ENCODE measurements around the gene PRKD2.

PRKD2 gene

GRCh38 chr19:46737298-46737654, 20.4 kb upstream of the PRKD2 start:
- H3K4me3 ChIP-seq (ENCODE audit: low read depth, low read length): no peak overlapping the region
- CTCF ChIA-PET: interaction anchor here (0.5 to 1.5 kb wide), 8 partner anchors 9 to 104 kb away, joined by 3 to 5 read pairs (median 3); partner anchors contain the start of gene DACT3
- H3K36me3 ChIP-seq (ENCODE audit: control insufficient read depth in 2 of 2, insufficient read depth in 1 of 2, low read length in 2 of 2): peaks cover 43 to 84% of the 10 kb centered on the region in 2 experiments
- H3K9me3 ChIP-seq (ENCODE audit: control insufficient read depth, insufficient read depth, low read depth, low read length): no peaks in the 10 kb centered on the region
- H3K4me1 ChIP-seq (ENCODE audit: control insufficient read depth, insufficient read depth, low read length): no peaks in the 10 kb centered on the region
- H3K27ac ChIP-seq (ENCODE audit: extremely low read depth, low read depth, low read length): peak overlapping the region; percentile 46; the same call in 1 of the 2 replicates
- POLR2A ChIA-PET: interaction anchor here (0.7 to 0.8 kb wide), 2 partner anchors 9 to 22 kb away, joined by 3 to 4 read pairs; no protein-coding TSS in a partner anchor
- TF ChIP-seq INSM2 (tag by site-specific recombination; IDR thresholded peaks at IDR 0.05): no peak
- no peak for TF ChIP-seq ZNF202 (tag by site-specific recombination; IDR thresholded peaks at IDR 0.05; ENCODE audit: borderline replicate concordance)
- TF ChIP-seq ZNF423 (tag by site-specific recombination; IDR thresholded peaks at IDR 0.05): no peak
- TF ChIP-seq ZNF473 (tag by site-specific recombination; IDR thresholded peaks at IDR 0.05): no peak
- no peak for TF ChIP-seq ZNF138 (tag by site-specific recombination; IDR thresholded peaks at IDR 0.05; ENCODE audit: borderline replicate concordance)
- no peak for TF ChIP-seq SCRT1 (tag by site-specific recombination; IDR thresholded peaks at IDR 0.05; ENCODE audit: borderline replicate concordance)
- TF ChIP-seq ZEB2 (tag by site-specific recombination; IDR thresholded peaks at IDR 0.05): no peak
- no peak for TF ChIP-seq ZSCAN23 (tag by site-specific recombination; IDR thresholded peaks at IDR 0.05)
- no peak for TF ChIP-seq ZNF292 (tag by site-specific recombination; IDR thresholded peaks at IDR 0.05; ENCODE audit: borderline replicate concordance, low read depth)
- TF ChIP-seq ZBTB48 (tag by site-specific recombination; IDR thresholded peaks at IDR 0.05): no peak
- TF ChIP-seq ZNF175 (tag by site-specific recombination; IDR thresholded peaks at IDR 0.05): no peak
- TF ChIP-seq ZNF48 (tag by site-specific recombination; IDR thresholded peaks at IDR 0.05): no peak
- TF ChIP-seq ZBTB49 (tag by site-specific recombination; IDR thresholded peaks at IDR 0.05; ENCODE audit: low read depth): no peak
- no peak for TF ChIP-seq ZNF416 (tag by site-specific recombination; IDR thresholded peaks at IDR 0.05)
- no peak for TF ChIP-seq ZNF645 (tag by site-specific recombination; IDR thresholded peaks at IDR 0.05)

- Histone ChIP-seq H3K4me3 (ENCODE audit: low read depth, low read length) (no peak overlapping the region), H3K36me3 (ENCODE audit: control insufficient read depth in 2 of 2, insufficient read depth in 1 of 2, low read length in 2 of 2) (peaks cover 39 to 84% of the 10 kb centered on the region in 2 experiments), H3K27ac (ENCODE audit: extremely low read depth, low read depth, low read length) (peak overlapping the region; percentile 46; the same call in 1 of the 2 replicates), H3K9me3 (ENCODE audit: control insufficient read depth, insufficient read depth, low read depth, low read length) (no peaks in the 10 kb centered on the region), H3K4me1 (ENCODE audit: control insufficient read depth, insufficient read depth, low read length) (no peaks in the 10 kb centered on the region)
- ChIA-PET POLR2A (interaction anchor here (0.7 kb wide), 1 partner anchor 8 kb away, joined by 3 read pairs; no protein-coding TSS in a partner anchor), CTCF (interaction anchor here (1.0 to 2.4 kb wide), 8 partner anchors 9 to 104 kb away, joined by 3 to 5 read pairs (median 3); partner anchors contain the start of gene DACT3)
- TF ChIP-seq ZNF660 (tag by site-specific recombination; IDR thresholded peaks at IDR 0.05) (no peak), GLIS1 (tag by site-specific recombination; IDR thresholded peaks at IDR 0.05) (0 out of 2 replicates have a peak, but pooled peaks have one; percentile 23), ZNF362 (tag by site-specific recombination; IDR thresholded peaks at IDR 0.05) (0 out of 2 replicates have a peak, but pooled peaks have one; percentile 25)
Measured at GRCh38 chr19:46736531-46737297, 19.8 kb upstream of the PRKD2 start.
